Right atrium auricular region (tissue), 2 donors: ENCODE results near the gene DGUOK. TPM values are rescaled to one million over a fixed set of nuclear protein-coding genes. Genes with fewer than 3 reads are reported as not detected.

Source experiments
- DNase-seq: peaks from one replicate; pipeline ENCODE4 v3.0.0-alpha.2; 2019; ENCODE audit warnings: low spot score
- H3K27ac ChIP-seq, 2 donors: fragments of 200-600 bp; sonication (generic); 1 replicate in 1 of 2; 2 replicates in 1 of 2; pipeline ENCODE4 v1.5.1; 2016 to 2019
- H3K27me3 ChIP-seq, 2 donors: fragments of 200-600 bp; sonication (generic); one replicate each; pipeline versions ENCODE4 v1.5.1 to v1.6.0; 2017 to 2019
- H3K36me3 ChIP-seq: fragments of 200-600 bp; sonication (generic); one replicate; pipeline ENCODE4 v1.5.1; 2016
- H3K4me1 ChIP-seq, 2 donors: fragments of 200-600 bp; sonication (generic); one replicate each; pipeline versions ENCODE4 v1.5.1 to v1.6.0; 2017 to 2019
- H3K4me3 ChIP-seq, 2 donors: fragments of 200-600 bp; sonication (generic); 1 replicate in 1 of 2; 2 replicates in 1 of 2; pipeline ENCODE4 v1.5.1; 2017 to 2019; ENCODE audit warnings: mild to moderate bottlenecking in 1 of 2, moderate library complexity in 1 of 2
- H3K9me3 ChIP-seq, 2 donors: fragments of 200-600 bp; sonication (generic); one replicate each; pipeline ENCODE4 v1.5.1; 2019
- total RNA-seq, 2 donors: library from RNA; depleted of rRNA; stranded (reverse); fragments of >200 nt; gene quantifications; one replicate each; pipeline ENCODE4 v1.1.0, GENCODE V29; 2016
- TF ChIP-seq, protein P1 (sequence below), 2 donors: fragments of 200-600 bp; sonication (generic); IDR thresholded peaks; one replicate each; pipeline ENCODE4 v1.5.1; 2019; ENCODE audit warnings: antibody characterized with exemption in 2 of 2

Gene DGUOK
- total RNA-seq, 2 donors from 2014 or later = 33.7 to 36.2 TPM

DNA sequence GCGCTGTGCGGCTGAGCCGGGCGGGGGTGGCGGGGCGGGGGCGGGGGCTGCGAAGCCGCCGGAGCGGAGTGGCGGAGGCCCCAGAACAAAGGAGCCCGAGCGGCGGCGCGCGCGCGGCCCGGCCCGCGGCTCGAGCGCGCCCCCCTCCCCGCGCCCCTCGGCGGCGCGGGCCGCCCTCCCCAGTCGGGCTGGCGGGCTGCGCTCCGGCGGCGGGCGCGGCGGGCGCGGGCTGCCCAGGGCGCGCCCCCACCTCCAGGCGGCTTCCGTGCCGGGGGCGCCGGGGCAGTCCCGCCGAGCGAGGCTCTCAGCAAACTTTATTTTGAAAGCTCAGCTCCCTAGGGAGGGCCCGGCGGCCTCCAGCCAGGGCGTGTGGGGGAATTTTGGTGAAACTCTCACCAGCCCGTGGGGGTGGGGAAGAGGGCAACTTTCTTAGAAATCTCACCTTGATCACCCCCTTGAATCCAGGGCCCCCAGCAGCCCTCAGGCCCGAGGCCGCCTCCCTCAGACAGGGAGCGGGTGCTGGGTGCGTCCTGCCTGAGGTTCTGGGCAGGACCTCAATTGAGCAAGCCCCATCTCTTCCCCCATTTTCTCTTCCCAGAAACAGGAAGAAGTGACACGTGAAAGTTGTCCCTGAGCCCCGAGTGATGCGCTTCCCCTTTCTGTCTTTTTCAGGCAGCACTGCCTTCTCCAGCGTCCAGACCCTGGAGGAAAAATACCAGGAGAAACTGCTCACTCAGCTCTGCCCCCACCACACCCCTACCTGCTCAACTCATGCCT, 58.8 kb downstream of the DGUOK start:
- no peaks in the 10 kb centered on the region for H3K27me3 ChIP-seq
- no peaks in the 10 kb centered on the region for H3K9me3 ChIP-seq
- H3K4me3 ChIP-seq = peak overlapping the region; percentile 53 to 66
- no peaks in the 10 kb centered on the region for H3K36me3 ChIP-seq
- peak overlapping the region; percentile 55 to 65 for H3K27ac ChIP-seq
- DNase-seq = no peak
- TF ChIP-seq, protein P1, sequence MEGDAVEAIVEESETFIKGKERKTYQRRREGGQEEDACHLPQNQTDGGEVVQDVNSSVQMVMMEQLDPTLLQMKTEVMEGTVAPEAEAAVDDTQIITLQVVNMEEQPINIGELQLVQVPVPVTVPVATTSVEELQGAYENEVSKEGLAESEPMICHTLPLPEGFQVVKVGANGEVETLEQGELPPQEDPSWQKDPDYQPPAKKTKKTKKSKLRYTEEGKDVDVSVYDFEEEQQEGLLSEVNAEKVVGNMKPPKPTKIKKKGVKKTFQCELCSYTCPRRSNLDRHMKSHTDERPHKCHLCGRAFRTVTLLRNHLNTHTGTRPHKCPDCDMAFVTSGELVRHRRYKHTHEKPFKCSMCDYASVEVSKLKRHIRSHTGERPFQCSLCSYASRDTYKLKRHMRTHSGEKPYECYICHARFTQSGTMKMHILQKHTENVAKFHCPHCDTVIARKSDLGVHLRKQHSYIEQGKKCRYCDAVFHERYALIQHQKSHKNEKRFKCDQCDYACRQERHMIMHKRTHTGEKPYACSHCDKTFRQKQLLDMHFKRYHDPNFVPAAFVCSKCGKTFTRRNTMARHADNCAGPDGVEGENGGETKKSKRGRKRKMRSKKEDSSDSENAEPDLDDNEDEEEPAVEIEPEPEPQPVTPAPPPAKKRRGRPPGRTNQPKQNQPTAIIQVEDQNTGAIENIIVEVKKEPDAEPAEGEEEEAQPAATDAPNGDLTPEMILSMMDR (IDR thresholded peaks at IDR 0.05) = no peak
- peaks cover 0 to 67% of the 10 kb centered on the region in 2 donors for H3K4me1 ChIP-seq

DNA sequence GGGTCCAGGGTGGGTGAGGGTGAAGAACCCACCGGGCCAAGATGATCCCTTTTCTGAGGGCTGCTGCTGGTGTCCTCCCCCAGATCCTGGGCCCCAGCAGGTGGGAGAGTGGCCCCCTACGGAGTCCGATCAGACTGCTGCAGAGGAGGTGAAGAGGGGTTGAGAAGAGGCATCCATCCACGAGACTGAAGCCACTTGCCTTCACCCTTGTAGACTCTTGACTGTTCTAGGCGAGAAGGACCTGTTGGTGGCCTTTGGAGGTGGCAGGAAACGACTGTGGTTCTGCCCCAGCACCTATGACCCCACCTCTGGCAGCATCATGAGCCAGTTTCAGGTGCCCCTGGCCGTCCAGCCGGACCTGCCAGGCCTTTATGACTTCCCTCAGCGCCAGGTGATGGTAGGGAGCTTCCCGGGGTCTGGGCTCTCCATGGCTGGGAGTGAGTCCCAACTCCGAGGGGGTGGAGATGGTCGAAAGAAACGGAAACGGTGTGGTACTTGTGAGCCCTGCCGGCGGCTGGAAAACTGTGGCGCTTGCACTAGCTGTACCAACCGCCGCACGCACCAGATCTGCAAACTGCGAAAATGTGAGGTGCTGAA, 59.5 kb downstream of the DGUOK start:
- no peak for DNase-seq
- peak overlapping the region in 1 of 2 donors; percentile 66 for H3K4me3 ChIP-seq
- TF ChIP-seq, protein P1 (IDR thresholded peaks at IDR 0.05) = no peak
- H3K27ac ChIP-seq = peak overlapping the region in 1 of 2 donors; percentile 55
- no peaks in the 10 kb centered on the region for H3K27me3 ChIP-seq
- H3K9me3 ChIP-seq = no peaks in the 10 kb centered on the region
- peaks cover 0 to 60% of the 10 kb centered on the region in 2 donors for H3K4me1 ChIP-seq
- H3K36me3 ChIP-seq = no peaks in the 10 kb centered on the region

DNA sequence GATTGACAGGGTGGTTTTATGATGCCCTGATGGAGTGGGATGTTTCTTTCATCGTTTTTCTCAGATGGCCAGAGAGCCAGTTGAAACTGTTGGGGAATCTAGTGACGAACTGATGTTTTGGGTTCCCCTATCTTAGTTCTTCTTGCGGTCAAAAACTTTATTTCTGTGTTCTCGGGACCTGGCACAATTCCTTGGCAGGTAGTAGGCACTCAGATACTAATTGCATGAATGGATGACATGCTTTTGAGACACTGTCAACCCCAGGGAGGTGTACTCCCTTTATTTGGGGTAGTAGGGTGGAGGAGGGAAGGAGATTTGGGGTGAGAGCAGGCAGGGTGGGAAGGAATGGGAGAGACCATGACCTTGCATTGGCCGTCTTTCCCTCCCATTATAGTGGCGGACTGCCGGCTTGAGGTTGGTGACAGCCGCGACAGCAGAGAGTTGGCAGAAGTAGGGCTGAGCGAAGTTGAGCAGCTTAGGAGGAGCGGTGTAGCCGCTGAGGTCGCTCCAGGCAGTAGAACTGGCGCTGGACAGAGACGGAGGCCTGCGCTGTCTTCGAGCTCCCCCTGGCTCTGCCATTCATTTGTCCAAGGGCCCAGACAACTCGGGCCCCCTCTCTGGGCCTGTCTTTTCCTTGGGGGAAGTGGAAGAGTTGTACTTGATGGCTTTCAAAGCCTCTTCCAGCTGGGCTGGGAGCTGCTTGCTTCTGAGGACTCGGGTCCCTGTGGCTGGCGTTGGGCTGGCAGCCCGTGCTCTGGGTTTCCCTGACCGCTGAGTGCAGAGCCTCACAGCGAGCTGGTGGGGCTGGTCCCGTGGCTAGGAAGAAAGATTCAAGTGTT, 60.6 kb downstream of the DGUOK start:
- DNase-seq = no peak
- no peaks in the 10 kb centered on the region for H3K27me3 ChIP-seq
- H3K9me3 ChIP-seq = no peaks in the 10 kb centered on the region
- TF ChIP-seq, protein P1 (IDR thresholded peaks at IDR 0.05) = peak in 1 of 2 donors; percentile 68
- H3K4me1 ChIP-seq = peaks cover 0 to 48% of the 10 kb centered on the region in 2 donors
- H3K4me3 ChIP-seq = peak overlapping the region in 1 of 2 donors; percentile 16
- peak overlapping the region in 1 of 2 donors; percentile 22 for H3K27ac ChIP-seq
- no peaks in the 10 kb centered on the region for H3K36me3 ChIP-seq

DNA sequence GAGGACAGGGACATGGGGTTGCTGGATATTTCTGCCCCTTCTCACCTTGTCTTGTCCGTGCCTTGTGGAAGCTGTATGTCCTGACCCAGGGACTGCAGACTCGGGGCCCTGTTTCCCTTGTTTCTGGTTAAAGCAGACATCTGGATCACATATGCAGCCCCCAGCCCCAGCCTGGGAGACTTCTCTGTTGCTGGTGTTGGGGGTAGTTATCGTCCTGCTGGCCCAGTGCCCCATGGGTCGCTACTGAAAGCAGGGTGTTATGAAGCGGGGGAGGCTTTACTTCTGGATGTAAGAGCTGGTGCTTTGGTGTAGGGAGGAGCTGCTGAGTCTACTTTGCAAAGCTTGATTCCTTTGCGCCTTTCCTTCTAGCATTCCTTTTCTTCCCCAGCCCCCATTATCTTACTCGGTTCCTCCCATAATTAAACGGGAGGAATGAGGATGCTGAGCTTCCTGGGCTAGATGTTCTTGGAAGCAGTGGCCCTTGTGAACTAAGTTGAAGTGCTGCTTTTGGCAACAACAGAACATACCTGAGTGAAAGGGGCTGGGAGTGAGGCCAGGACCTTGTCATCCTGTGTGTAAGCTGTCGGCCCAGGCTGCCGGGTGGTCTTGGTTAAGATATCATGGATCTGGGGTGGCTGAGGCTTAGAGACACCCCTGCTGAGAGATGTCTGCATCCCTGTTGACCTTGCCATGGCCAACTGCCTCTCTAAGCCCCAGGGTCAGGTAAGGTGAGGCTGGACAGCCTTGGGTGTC, 61.4 kb downstream of the DGUOK start:
- Histone ChIP-seq H3K36me3 (no peaks in the 10 kb centered on the region), H3K4me3 (peak overlapping the region in 1 of 2 donors; percentile 16), H3K4me1 (peaks cover 0 to 40% of the 10 kb centered on the region in 2 donors), H3K9me3 (no peaks in the 10 kb centered on the region), H3K27ac (no peak overlapping the region), H3K27me3 (no peaks in the 10 kb centered on the region)
- TF ChIP-seq, protein P1 (IDR thresholded peaks at IDR 0.05) = no peak
- no peak for DNase-seq

DNA sequence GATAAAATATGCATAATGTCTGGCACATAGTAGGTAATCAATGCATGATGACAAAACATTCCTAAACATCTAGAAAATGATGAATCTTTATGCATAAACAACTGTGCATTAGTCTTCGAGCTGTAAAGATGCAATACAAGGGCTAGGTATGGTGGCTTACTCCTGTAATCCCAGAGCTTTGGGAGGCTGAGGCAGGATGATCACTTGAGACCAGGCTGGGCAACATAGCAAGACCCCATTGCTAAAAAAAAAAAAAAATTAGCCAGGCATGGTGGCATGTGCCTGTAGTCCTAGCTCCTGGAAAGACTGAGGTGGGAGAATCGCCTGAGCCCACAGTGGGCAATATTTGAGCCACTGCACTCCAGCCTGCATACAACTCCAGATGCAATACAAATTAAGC, 63.3 kb downstream of the DGUOK start:
- Histone ChIP-seq H3K4me1 (peaks cover 0 to 29% of the 10 kb centered on the region in 2 donors), H3K4me3 (no peak overlapping the region), H3K36me3 (no peaks in the 10 kb centered on the region), H3K9me3 (no peaks in the 10 kb centered on the region), H3K27ac (no peak overlapping the region), H3K27me3 (no peaks in the 10 kb centered on the region)
- no peak for DNase-seq
- TF ChIP-seq, protein P1 (IDR thresholded peaks at IDR 0.05) = no peak
